ENCODE measurements around the gene CHRNG. TPM values are rescaled to one million over a fixed set of nuclear protein-coding genes. Genes with fewer than 3 reads are reported as not detected.
"Not testable (repeated sequence)": the region's sequence is repeated elsewhere in the genome, so short reads cannot be mapped to it uniquely, and the experiment has no call there.

The CHRNG gene
- total and polyA plus RNA-seq, 2 donors (not counting 1 experiment from before 2014, with no cell fraction given), result not detected

DNA sequence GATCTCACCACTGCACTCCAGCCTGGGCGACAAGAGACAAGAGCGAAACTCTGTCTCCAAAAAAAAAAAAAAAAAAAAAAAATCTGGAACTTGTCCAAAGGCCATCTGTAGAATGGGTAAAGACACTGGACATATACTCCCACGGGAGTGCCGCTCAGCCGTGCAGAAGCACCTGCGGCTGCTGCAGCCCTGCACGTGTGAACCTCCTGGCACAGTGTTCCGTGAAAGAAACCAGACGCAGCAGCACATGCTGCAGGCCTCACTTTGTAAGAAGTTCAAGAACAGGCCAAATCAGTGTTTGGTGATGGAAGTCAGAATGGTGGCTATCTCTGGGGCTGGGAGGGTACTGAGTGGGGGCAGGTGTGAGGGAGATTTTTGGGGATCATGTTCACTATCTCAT lies 7.1 kb upstream of the CHRNG start:
- TF ChIP-seq, protein P1, sequence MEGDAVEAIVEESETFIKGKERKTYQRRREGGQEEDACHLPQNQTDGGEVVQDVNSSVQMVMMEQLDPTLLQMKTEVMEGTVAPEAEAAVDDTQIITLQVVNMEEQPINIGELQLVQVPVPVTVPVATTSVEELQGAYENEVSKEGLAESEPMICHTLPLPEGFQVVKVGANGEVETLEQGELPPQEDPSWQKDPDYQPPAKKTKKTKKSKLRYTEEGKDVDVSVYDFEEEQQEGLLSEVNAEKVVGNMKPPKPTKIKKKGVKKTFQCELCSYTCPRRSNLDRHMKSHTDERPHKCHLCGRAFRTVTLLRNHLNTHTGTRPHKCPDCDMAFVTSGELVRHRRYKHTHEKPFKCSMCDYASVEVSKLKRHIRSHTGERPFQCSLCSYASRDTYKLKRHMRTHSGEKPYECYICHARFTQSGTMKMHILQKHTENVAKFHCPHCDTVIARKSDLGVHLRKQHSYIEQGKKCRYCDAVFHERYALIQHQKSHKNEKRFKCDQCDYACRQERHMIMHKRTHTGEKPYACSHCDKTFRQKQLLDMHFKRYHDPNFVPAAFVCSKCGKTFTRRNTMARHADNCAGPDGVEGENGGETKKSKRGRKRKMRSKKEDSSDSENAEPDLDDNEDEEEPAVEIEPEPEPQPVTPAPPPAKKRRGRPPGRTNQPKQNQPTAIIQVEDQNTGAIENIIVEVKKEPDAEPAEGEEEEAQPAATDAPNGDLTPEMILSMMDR (conservative IDR thresholded peaks at IDR 0.05 in 1 of 2, IDR thresholded peaks at IDR 0.05 in 1 of 2; ENCODE audit: low read depth in 1 of 2, low read length in 2 of 2), result no peak
- TF ChIP-seq EZH2 (IDR thresholded peaks at IDR 0.05; ENCODE audit: low read length, missing control alignments), result no peak
- Histone ChIP-seq H3K27me3 (ENCODE audit: control insufficient read depth, insufficient read depth, low read length) (no peaks in the 10 kb centered on the region), H3K79me2 (ENCODE audit: control insufficient read depth, insufficient read depth, low read length) (no peaks in the 10 kb centered on the region), H3K4me3 (replicated peaks in 1 of 4; ENCODE audit: control extremely low read depth in 1 of 4, insufficient read depth in 1 of 4, low read depth in 3 of 4, low read length in 4 of 4) (no peak overlapping the region), H3K9me3 (ENCODE audit: control insufficient read depth, insufficient read depth, low read depth, low read length) (no peaks in the 10 kb centered on the region), H3K4me2 (ENCODE audit: extremely low read depth, insufficient read depth, low read length) (no peak overlapping the region), H3K9ac (ENCODE audit: insufficient read depth, low read length) (no peak overlapping the region), H4K20me1 (ENCODE audit: control insufficient read depth, extremely low read depth, insufficient read depth, low read length) (no peaks in the 10 kb centered on the region), H3K27ac (ENCODE audit: insufficient read depth, low read length) (no peak overlapping the region), H3K36me3 (ENCODE audit: control insufficient read depth, insufficient read depth, low read length) (no peaks in the 10 kb centered on the region), H3K4me1 (ENCODE audit: control insufficient read depth, extremely low read depth, insufficient read depth, low read length) (no peaks in the 10 kb centered on the region), H2AFZ (ENCODE audit: low read length) (no peak overlapping the region)
- no peak for DNase-seq (ENCODE audit: low read depth in 2 of 2)

DNA sequence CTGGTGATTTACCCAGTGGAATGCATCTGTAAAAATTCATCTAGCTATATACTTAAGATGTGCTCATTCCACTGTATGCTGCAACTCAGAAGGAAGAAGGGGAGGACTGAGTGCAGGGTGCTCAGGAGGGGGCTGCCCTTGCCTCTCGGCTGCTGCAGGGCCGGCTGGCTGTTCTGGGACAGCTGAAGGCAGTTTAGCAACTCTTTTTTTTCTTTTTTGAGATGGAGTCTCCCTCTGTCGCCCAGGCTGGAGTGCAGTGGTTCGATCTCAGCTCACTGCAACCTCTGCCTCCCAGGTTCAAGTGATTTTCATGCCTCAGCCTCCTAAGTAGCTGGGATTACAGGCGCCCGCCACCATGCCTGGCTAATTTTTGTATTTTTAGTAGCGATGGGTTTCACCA lies 6.7 kb upstream of the CHRNG start:
- H3K9ac ChIP-seq (ENCODE audit: insufficient read depth, low read length); H3K27me3 ChIP-seq (ENCODE audit: control insufficient read depth, insufficient read depth, low read length); H3K9me3 ChIP-seq (ENCODE audit: control insufficient read depth, insufficient read depth, low read depth, low read length); H3K27ac ChIP-seq (ENCODE audit: insufficient read depth, low read length); H3K4me3 ChIP-seq (replicated peaks in 1 of 4; ENCODE audit: control extremely low read depth in 1 of 4, insufficient read depth in 1 of 4, low read depth in 3 of 4, low read length in 4 of 4); H3K4me2 ChIP-seq (ENCODE audit: extremely low read depth, insufficient read depth, low read length); H3K36me3 ChIP-seq (ENCODE audit: control insufficient read depth, insufficient read depth, low read length); H3K79me2 ChIP-seq (ENCODE audit: control insufficient read depth, insufficient read depth, low read length); H4K20me1 ChIP-seq (ENCODE audit: control insufficient read depth, extremely low read depth, insufficient read depth, low read length); H3K4me1 ChIP-seq (ENCODE audit: control insufficient read depth, extremely low read depth, insufficient read depth, low read length); DNase-seq (ENCODE audit: low read depth in 2 of 2); H2AFZ ChIP-seq (ENCODE audit: low read length): not testable (repeated sequence)

DNA sequence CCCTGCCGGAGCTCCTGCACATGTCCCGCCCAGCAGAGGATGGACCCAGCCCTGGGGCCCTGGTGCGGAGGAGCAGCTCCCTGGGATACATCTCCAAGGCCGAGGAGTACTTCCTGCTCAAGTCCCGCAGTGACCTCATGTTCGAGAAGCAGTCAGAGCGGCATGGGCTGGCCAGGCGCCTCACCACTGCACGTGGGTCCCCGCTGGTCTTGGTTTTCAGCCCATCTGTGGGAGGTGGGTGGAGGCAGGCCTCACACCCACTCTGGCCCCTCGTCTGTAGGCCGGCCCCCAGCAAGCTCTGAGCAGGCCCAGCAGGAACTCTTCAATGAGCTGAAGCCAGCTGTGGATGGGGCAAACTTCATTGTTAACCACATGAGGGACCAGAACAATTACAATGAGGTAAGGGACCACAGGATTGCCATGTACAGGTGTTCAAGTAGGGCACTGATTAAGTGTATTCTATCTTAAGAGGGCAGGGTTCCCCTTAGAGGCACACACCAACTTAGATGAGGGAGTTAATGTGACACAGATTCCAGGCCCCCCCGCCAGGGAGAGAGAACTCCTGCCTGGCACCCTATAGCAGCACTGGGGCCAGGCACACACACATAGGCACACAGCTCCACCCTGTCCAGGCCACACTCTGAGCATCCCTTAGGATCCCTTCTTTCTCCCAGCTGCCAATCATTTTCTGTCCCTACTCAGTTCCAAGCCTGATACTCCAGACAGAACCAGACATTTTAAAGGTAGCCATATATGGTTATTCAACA lies 5.4 kb upstream of the CHRNG start:
- Histone ChIP-seq H2AFZ (ENCODE audit: low read length) (no peak overlapping the region), H3K36me3 (ENCODE audit: control insufficient read depth, insufficient read depth, low read length) (no peaks in the 10 kb centered on the region), H4K20me1 (ENCODE audit: control insufficient read depth, extremely low read depth, insufficient read depth, low read length) (no peaks in the 10 kb centered on the region), H3K9me3 (ENCODE audit: control insufficient read depth, insufficient read depth, low read depth, low read length) (no peaks in the 10 kb centered on the region), H3K79me2 (ENCODE audit: control insufficient read depth, insufficient read depth, low read length) (no peaks in the 10 kb centered on the region), H3K4me1 (ENCODE audit: control insufficient read depth, extremely low read depth, insufficient read depth, low read length) (no peaks in the 10 kb centered on the region), H3K4me3 (replicated peaks in 1 of 4; ENCODE audit: control extremely low read depth in 1 of 4, insufficient read depth in 1 of 4, low read depth in 3 of 4, low read length in 4 of 4) (no peak overlapping the region), H3K27me3 (ENCODE audit: control insufficient read depth, insufficient read depth, low read length) (peaks cover 3% of the 10 kb centered on the region), H3K4me2 (ENCODE audit: extremely low read depth, insufficient read depth, low read length) (no peak overlapping the region), H3K27ac (ENCODE audit: insufficient read depth, low read length) (no peak overlapping the region), H3K9ac (ENCODE audit: insufficient read depth, low read length) (no peak overlapping the region)
- TF ChIP-seq EZH2 (IDR thresholded peaks at IDR 0.05; ENCODE audit: low read length, missing control alignments), result no peak
- TF ChIP-seq, protein P1 (conservative IDR thresholded peaks at IDR 0.05 in 1 of 2, IDR thresholded peaks at IDR 0.05 in 1 of 2; ENCODE audit: low read depth in 1 of 2, low read length in 2 of 2), result no peak
- no peak for DNase-seq (ENCODE audit: low read depth in 2 of 2)
